HG02610 (cell line): ENCODE measurements around the gene LIG3.
"Not testable (repeated sequence)": the region's sequence is repeated elsewhere in the genome, so short reads cannot be mapped to it uniquely, and the experiment has no call there.

Experiments used
- ATAC-seq: cut with Tn5 transposase; IDR thresholded peaks from one replicate; pipeline ENCODE4 v1.9.1; 2021; ENCODE audit warnings: mild to moderate bottlenecking, moderate library complexity; ENCODE audit not compliant: unreplicated experiment

The LIG3 gene

GRCh38 chr17:35030780-35031179 lies 50.5 kb downstream of the LIG3 start:
- ATAC-seq: no peak

DNA sequence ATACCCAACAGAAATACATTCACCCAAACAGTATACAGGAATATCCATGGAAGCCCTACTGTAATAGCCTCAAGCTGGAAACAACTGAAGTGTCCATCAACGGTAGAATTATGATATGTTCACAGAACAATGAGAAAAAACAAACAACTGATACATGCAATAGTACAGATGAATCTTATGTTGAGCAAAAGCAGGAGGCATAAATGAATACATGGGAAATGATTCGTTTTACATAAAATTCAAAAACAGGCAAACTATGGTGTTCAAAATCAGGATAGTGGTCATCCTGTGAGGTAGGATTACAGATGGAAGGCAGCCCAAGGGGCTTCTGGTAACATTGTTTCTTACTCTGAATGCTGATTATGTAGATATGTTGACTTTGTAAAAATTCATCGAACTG lies 58.1 kb downstream of the LIG3 start:
- ATAC-seq: no peak

GRCh38 chr17:35041390-35041789 lies 61.1 kb downstream of the LIG3 start:
- no peak for ATAC-seq

GRCh38 chr17:35044181-35044580 lies 63.9 kb downstream of the LIG3 start:
- ATAC-seq: no peak

GRCh38 chr17:35045458-35045979 lies 65.2 kb downstream of the LIG3 start:
- not testable (repeated sequence) for ATAC-seq

GRCh38 chr17:35046245-35046644 lies 65.9 kb downstream of the LIG3 start:
- no peak for ATAC-seq

- peak; percentile 58 for ATAC-seq
Observed at GRCh38 chr17:35046740-35047283, 66.5 kb downstream of the LIG3 start.

GRCh38 chr17:35048685-35049379 lies 68.5 kb downstream of the LIG3 start:
- no peak for ATAC-seq

DNA sequence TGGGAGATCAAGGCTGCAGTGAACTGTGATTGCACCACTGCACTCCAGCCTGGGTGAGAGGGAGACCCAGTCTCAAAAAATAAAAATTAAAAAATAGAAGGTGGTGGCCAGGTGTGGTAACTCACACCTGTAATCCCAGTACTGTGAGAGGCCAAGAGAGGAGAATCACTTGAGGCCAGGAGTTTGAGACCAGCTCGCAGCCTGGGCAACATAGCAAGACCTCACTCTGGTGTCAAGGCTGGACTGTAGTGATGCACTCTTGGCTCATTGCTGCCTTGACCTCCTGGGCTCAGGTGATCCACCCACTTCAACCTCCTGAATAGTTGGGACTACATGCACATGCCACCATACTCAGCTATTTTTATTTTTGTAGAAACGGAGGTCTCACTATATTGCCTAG lies 69.9 kb downstream of the LIG3 start:
- ATAC-seq: no peak

- ATAC-seq: peak; percentile 38
Observed at GRCh38 chr17:35051183-35051578, 70.9 kb downstream of the LIG3 start.

GRCh38 chr17:35051579-35052240 lies 71.4 kb downstream of the LIG3 start:
- peak; percentile 53 for ATAC-seq

- ATAC-seq: peak; percentile 27
Observed at GRCh38 chr17:35052241-35052610, 71.9 kb downstream of the LIG3 start.

DNA sequence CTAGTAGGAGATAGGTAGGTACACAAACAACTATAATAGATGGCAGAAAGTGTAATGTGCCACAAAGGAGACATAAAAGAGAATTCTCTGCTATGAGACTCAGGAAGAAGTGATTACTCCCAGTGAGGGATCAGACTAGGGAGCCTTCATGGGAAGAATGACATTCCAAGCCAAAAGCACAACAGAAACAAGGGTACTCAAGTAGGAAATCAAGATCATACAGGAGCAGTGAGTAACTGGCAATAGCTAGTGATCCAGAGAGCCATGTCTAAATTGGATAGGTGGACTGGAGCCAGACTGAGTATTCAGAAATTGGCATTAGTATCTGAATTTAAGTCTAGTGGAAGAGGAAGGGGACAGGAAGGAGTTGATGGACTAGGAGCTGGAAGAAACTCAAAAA lies 72.5 kb downstream of the LIG3 start:
- ATAC-seq: no peak

GRCh38 chr17:35053204-35053603 lies 72.9 kb downstream of the LIG3 start:
- no peak for ATAC-seq

GRCh38 chr17:35056013-35056412 lies 75.7 kb downstream of the LIG3 start:
- ATAC-seq: no peak

DNA sequence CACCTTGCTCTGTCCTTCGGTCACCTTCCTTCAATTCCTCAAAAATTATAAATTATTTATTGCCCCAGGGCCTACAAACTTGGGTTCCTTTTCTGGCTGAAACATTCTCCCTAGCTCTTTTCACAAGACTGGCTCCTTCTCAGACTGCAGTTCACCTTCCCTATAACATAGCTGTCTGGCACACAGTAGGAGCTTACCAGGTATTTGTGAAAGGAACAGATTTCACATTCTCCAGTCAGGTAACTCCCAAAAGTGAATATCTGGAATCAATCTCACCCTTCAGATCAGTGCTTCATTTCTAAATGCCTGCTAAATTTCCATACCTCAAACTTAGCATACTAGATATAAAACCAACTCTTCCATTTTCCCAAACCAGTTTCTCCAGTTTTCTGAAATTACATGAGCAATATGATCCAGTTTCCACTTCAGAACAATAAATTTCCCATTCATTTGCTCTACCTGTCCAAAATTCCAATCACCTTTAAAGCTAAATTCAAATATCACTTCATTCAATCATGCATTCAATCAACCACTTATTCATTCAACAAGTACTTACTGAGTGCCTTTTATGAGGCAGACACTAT lies 77.1 kb downstream of the LIG3 start:
- no peak for ATAC-seq
